Stimulated activated naive CD8-positive, alpha-beta T cell treated with anti-CD3 and anti-CD28 coated beads, Interleukin-15, Interleukin-2, amounts not matched to agents 100 ng/mL and 50 ng/mL, for 24 hours (primary cell): ENCODE measurements around the gene PRDM5.

Experiments
- H3K27ac Mint-ChIP-seq: one replicate; pipeline ENCODE4 v1.8.0; 2021; ENCODE audit warnings: mild to moderate bottlenecking, mixed read lengths
- H3K27me3 Mint-ChIP-seq: one replicate; pipeline ENCODE4 v1.8.0; 2021; ENCODE audit warnings: mixed read lengths
- H3K36me3 Mint-ChIP-seq: one replicate; pipeline ENCODE4 v1.8.0; 2021; ENCODE audit warnings: low read depth, mixed read lengths
- H3K4me1 Mint-ChIP-seq: one replicate; pipeline ENCODE4 v1.8.0; 2021; ENCODE audit warnings: low read depth, mixed read lengths
- H3K4me3 Mint-ChIP-seq: one replicate; pipeline ENCODE4 v1.8.0; 2021; ENCODE audit warnings: mild to moderate bottlenecking, mixed read lengths
- H3K9me3 Mint-ChIP-seq: one replicate; pipeline ENCODE4 v1.8.0; 2021; ENCODE audit warnings: mixed read lengths

The PRDM5 gene

DNA sequence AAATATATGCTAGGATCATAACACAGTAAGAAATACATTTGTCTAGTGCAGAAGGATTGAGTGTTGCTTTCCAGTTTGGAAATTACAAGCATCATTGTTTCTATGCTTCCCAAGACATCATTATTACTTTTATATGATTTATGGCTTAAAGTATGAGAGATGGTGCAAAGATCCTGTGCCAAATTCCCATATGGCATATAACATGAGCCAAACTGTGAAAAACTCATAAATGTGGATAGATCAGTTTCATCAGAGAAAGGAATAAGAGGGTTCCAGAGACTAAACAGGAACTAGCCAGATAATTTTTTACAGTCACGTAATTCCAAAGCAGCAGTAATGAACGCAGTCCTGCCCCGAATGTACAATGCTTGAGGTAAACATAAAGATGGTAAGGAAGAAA lies 126.3 kb downstream of the PRDM5 start:
- Mint-ChIP-seq H3K4me3 (no peak overlapping the region), H3K9me3 (no peaks in the 10 kb centered on the region), H3K27ac (no peak overlapping the region), H3K36me3 (no peaks in the 10 kb centered on the region), H3K4me1 (peaks cover 4% of the 10 kb centered on the region), H3K27me3 (no peaks in the 10 kb centered on the region)

DNA sequence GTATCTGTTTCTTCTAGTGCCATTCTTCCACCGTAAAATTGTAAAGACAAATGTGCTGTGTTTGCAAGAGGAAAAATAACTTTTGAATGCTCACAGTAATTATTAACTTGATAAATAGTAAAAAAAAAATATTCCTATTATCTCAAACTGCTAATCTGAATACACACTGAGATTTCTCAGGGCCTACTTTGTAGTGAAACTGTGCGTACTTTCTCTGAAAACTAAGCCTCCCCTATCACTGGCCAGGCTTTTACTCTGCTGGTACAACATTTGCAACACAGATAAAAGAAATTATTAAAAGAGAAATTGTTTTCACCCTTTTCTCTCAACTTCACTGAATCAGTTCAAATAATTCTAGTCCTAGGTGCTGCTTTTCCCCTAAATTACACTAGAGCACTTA lies 137.3 kb downstream of the PRDM5 start:
- H3K4me1 Mint-ChIP-seq: no peaks in the 10 kb centered on the region
- no peak overlapping the region for H3K27ac Mint-ChIP-seq
- no peaks in the 10 kb centered on the region for H3K9me3 Mint-ChIP-seq
- no peaks in the 10 kb centered on the region for H3K27me3 Mint-ChIP-seq
- H3K4me3 Mint-ChIP-seq: no peak overlapping the region
- no peaks in the 10 kb centered on the region for H3K36me3 Mint-ChIP-seq

- H3K27ac Mint-ChIP-seq: no peak overlapping the region
- no peak overlapping the region for H3K4me3 Mint-ChIP-seq
- no peaks in the 10 kb centered on the region for H3K36me3 Mint-ChIP-seq
- H3K27me3 Mint-ChIP-seq: no peaks in the 10 kb centered on the region
- H3K4me1 Mint-ChIP-seq: no peaks in the 10 kb centered on the region
- no peaks in the 10 kb centered on the region for H3K9me3 Mint-ChIP-seq
Measured at GRCh38 chr4:120777459-120777858, 145.1 kb downstream of the PRDM5 start.

GRCh38 chr4:120775431-120775830 lies 147.1 kb downstream of the PRDM5 start:
- no peaks in the 10 kb centered on the region for H3K4me1 Mint-ChIP-seq
- no peaks in the 10 kb centered on the region for H3K27me3 Mint-ChIP-seq
- no peak overlapping the region for H3K27ac Mint-ChIP-seq
- no peaks in the 10 kb centered on the region for H3K36me3 Mint-ChIP-seq
- H3K9me3 Mint-ChIP-seq: no peaks in the 10 kb centered on the region
- no peak overlapping the region for H3K4me3 Mint-ChIP-seq

- Mint-ChIP-seq H3K9me3 (no peaks in the 10 kb centered on the region), H3K27ac (no peak overlapping the region), H3K4me1 (no peaks in the 10 kb centered on the region), H3K36me3 (no peaks in the 10 kb centered on the region), H3K4me3 (no peak overlapping the region), H3K27me3 (no peaks in the 10 kb centered on the region)
Measured at GRCh38 chr4:120773641-120774040, 148.9 kb downstream of the PRDM5 start.

DNA sequence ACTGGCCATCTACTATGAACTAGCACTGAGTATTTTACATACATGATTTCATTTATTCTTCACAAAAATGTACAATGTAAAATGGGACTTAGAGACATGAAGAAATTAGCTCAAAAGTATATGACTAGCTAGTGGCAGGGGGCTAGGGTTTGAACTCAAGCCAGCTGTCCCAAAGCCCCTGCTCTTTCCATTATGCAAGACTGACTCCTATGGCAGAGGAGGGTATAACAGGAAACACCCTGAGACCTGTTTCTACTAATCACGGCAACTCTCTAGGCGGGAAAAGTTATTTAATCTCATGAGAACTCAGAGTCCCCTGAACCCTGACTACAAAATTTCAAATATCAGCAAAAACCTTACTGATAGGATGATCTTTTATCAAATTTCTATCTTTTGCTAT lies 150.6 kb downstream of the PRDM5 start:
- no peak overlapping the region for H3K4me3 Mint-ChIP-seq
- peaks cover 4% of the 10 kb centered on the region for H3K9me3 Mint-ChIP-seq
- H3K4me1 Mint-ChIP-seq: no peaks in the 10 kb centered on the region
- H3K27me3 Mint-ChIP-seq: no peaks in the 10 kb centered on the region
- no peaks in the 10 kb centered on the region for H3K36me3 Mint-ChIP-seq
- H3K27ac Mint-ChIP-seq: no peak overlapping the region

DNA sequence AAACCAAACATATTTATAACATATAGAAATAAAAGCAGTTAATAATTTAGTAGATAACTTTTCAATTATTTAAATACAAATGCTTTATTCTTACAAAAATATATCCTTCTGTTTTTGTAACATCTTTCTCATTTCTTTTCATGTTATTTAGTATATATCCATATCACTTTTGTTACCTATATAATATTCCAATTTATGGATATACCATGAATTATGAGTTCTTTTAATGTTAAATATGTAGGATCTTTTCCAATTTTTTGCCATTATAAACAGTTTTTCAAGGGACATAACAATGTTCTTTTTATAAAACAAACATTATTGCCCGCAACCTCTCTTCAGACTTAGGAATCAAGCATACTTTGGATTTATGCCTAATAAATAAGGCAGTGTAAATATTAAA lies 151.6 kb downstream of the PRDM5 start:
- Mint-ChIP-seq H3K9me3 (peaks cover 4% of the 10 kb centered on the region), H3K27me3 (no peaks in the 10 kb centered on the region), H3K27ac (no peak overlapping the region), H3K36me3 (no peaks in the 10 kb centered on the region), H3K4me3 (no peak overlapping the region), H3K4me1 (no peaks in the 10 kb centered on the region)

DNA sequence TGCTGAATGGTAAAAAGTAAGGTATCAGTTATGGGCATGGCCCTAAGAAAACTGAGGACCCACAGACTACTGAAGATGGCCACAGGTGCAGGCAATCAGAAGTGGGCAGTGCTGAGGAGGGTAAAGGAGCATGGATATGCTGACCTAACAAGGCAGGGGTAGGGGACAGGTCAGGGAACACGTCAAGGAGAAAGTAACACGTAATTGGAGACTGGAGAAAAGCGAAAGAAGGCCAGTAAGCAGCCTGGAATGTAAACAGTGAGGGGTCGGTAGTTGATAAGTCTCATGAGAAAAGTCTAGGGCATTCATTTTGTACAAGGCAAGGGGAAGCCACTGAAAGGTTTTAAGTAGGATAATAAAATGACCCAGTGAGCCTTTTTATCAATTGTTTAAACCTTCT lies 153.3 kb downstream of the PRDM5 start:
- Mint-ChIP-seq H3K27me3 (no peaks in the 10 kb centered on the region), H3K4me1 (no peaks in the 10 kb centered on the region), H3K27ac (no peak overlapping the region), H3K36me3 (no peaks in the 10 kb centered on the region), H3K4me3 (no peak overlapping the region), H3K9me3 (peaks cover 4% of the 10 kb centered on the region)

DNA sequence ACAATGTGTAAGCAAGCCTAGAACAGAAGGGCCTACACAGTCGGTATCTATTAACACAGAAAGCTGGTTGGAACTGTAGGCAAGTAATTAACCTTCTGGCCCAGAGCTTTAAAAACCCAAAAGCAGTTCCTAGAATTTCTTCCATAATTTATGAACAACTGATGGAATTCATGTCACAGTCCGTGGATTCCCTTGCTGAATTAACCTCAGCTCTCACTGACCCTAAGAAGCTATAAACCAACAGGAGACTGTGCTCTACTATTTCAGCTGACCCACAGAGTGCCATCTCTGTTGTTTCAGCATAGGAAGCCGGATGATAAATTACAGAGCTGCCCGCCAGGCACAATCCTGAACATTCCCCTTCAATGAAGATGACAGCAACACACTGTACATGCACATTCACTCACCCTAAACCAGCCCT lies 157.3 kb downstream of the PRDM5 start:
- no peaks in the 10 kb centered on the region for H3K27me3 Mint-ChIP-seq
- no peaks in the 10 kb centered on the region for H3K4me1 Mint-ChIP-seq
- H3K36me3 Mint-ChIP-seq: no peaks in the 10 kb centered on the region
- no peak overlapping the region for H3K4me3 Mint-ChIP-seq
- no peak overlapping the region for H3K27ac Mint-ChIP-seq
- H3K9me3 Mint-ChIP-seq: peaks cover 4% of the 10 kb centered on the region

DNA sequence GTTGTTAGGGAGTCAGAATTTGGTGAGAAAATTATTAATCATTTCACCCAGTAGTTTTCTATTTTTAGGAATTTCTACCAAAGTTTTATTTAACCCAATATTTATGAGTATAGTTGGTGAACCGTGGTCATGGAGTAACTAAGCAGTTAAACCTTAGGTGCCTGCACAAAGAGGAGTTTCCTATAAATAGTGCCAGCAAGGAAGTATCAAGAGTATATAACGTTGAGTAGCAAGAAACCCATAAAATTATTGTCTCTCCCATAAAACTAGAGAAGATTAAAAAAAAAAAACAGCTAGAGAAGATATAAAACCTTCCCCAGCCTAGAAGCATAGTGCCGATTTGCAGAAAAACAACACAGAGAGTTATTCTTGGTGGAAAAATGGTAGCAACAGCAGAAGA lies 158.9 kb downstream of the PRDM5 start:
- H3K9me3 Mint-ChIP-seq: peaks cover 4% of the 10 kb centered on the region
- H3K4me1 Mint-ChIP-seq: no peaks in the 10 kb centered on the region
- H3K36me3 Mint-ChIP-seq: no peaks in the 10 kb centered on the region
- H3K27me3 Mint-ChIP-seq: no peaks in the 10 kb centered on the region
- no peak overlapping the region for H3K4me3 Mint-ChIP-seq
- H3K27ac Mint-ChIP-seq: no peak overlapping the region

DNA sequence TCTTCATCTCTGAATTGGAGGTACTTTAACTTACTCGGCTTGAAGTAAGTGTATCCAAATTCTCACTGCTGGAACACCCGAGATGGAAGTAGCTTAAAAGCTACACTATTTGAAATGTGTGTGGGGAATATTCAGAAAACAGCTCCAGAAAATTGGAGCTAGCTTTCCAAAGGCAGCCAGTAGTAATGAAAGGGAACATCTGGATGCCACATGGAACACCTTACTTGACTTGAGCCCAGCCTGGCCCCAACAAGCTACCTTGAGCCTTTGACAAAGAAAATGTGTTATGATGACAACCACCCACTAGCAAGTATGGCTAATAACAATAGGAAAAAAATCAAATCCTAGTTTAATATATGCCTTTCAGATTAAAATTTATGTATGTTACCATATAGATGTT lies 161.5 kb downstream of the PRDM5 start:
- no peaks in the 10 kb centered on the region for H3K27me3 Mint-ChIP-seq
- H3K9me3 Mint-ChIP-seq: no peaks in the 10 kb centered on the region
- H3K4me1 Mint-ChIP-seq: no peaks in the 10 kb centered on the region
- H3K4me3 Mint-ChIP-seq: no peak overlapping the region
- no peak overlapping the region for H3K27ac Mint-ChIP-seq
- no peaks in the 10 kb centered on the region for H3K36me3 Mint-ChIP-seq

DNA sequence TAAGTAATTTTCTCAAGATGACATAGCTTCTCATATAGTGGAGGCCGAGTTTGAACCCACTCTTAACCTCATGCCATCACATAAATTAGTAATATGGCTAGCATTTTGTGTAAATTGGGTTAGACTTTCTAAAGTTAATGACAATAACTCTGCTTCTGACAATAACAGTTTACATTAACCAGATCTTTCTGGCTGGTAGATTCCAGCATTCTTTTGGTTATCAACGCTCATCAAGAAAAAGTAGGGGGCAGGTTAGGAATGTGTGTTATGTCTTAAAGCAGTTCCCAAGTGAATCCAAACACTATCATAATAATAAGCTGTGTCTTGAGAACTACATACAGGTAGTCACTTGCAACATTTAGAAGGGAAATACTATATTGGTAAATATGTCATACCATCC lies 162.5 kb downstream of the PRDM5 start:
- H3K36me3 Mint-ChIP-seq: no peaks in the 10 kb centered on the region
- no peaks in the 10 kb centered on the region for H3K27me3 Mint-ChIP-seq
- H3K4me1 Mint-ChIP-seq: no peaks in the 10 kb centered on the region
- H3K9me3 Mint-ChIP-seq: no peaks in the 10 kb centered on the region
- no peak overlapping the region for H3K27ac Mint-ChIP-seq
- no peak overlapping the region for H3K4me3 Mint-ChIP-seq

DNA sequence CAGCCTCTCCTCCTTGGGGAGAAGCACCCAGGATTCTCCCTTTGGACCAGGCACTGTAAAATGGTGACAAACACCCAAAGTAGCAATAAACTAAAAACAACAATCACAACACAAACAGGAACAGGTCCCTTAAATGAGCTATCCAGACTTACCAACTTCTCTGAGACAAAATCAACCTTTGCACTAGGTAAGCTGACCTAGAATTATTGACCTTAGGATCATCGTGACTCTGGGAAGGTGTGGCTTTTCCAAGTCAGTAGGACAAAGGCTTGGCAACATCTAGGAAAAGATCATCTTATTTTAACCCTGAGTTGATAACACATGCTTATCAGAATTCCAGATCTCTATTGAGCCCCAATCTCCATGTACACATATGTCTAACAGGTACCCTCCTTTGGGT lies 166.7 kb downstream of the PRDM5 start:
- H3K4me1 Mint-ChIP-seq: no peaks in the 10 kb centered on the region
- no peaks in the 10 kb centered on the region for H3K36me3 Mint-ChIP-seq
- H3K27ac Mint-ChIP-seq: no peak overlapping the region
- no peak overlapping the region for H3K4me3 Mint-ChIP-seq
- H3K9me3 Mint-ChIP-seq: no peaks in the 10 kb centered on the region
- no peaks in the 10 kb centered on the region for H3K27me3 Mint-ChIP-seq

- no peaks in the 10 kb centered on the region for H3K4me1 Mint-ChIP-seq
- no peak overlapping the region for H3K4me3 Mint-ChIP-seq
- no peaks in the 10 kb centered on the region for H3K36me3 Mint-ChIP-seq
- H3K9me3 Mint-ChIP-seq: peaks cover 5% of the 10 kb centered on the region
- H3K27me3 Mint-ChIP-seq: no peaks in the 10 kb centered on the region
- no peak overlapping the region for H3K27ac Mint-ChIP-seq
Measured at GRCh38 chr4:120754590-120754989, 167.9 kb downstream of the PRDM5 start.

- peaks cover 5% of the 10 kb centered on the region for H3K9me3 Mint-ChIP-seq
- H3K27ac Mint-ChIP-seq: no peak overlapping the region
- H3K4me3 Mint-ChIP-seq: no peak overlapping the region
- H3K4me1 Mint-ChIP-seq: no peaks in the 10 kb centered on the region
- H3K36me3 Mint-ChIP-seq: no peaks in the 10 kb centered on the region
- no peaks in the 10 kb centered on the region for H3K27me3 Mint-ChIP-seq
Measured at GRCh38 chr4:120753854-120754253, 168.7 kb downstream of the PRDM5 start.

- Mint-ChIP-seq H3K4me3 (no peak overlapping the region), H3K36me3 (no peaks in the 10 kb centered on the region), H3K27ac (no peak overlapping the region), H3K4me1 (no peaks in the 10 kb centered on the region), H3K27me3 (no peaks in the 10 kb centered on the region), H3K9me3 (peaks cover 5% of the 10 kb centered on the region)
Measured at GRCh38 chr4:120750152-120750525, 172.4 kb downstream of the PRDM5 start.
